Cortex of kidney (tissue), 1 donor: ENCODE data around the gene ZNF76.

Source experiments
- DNase-seq: peaks from one replicate; lab custom pipeline; 2025; lab: John Stamatoyannopoulos, UW

ZNF76 gene

GRCh38 chr6:35259194-35259947 is at the start of gene ZNF76:
Gene ZNF76 (plus strand): TSS chr6:35259735. CDS start chr6:35281152, 21,417 bp downstream.
- DNase-seq: peak; percentile 65

GRCh38 chr6:35213298-35213791 is 46.2 kb upstream of the ZNF76 start:
- no peak for DNase-seq

DNA sequence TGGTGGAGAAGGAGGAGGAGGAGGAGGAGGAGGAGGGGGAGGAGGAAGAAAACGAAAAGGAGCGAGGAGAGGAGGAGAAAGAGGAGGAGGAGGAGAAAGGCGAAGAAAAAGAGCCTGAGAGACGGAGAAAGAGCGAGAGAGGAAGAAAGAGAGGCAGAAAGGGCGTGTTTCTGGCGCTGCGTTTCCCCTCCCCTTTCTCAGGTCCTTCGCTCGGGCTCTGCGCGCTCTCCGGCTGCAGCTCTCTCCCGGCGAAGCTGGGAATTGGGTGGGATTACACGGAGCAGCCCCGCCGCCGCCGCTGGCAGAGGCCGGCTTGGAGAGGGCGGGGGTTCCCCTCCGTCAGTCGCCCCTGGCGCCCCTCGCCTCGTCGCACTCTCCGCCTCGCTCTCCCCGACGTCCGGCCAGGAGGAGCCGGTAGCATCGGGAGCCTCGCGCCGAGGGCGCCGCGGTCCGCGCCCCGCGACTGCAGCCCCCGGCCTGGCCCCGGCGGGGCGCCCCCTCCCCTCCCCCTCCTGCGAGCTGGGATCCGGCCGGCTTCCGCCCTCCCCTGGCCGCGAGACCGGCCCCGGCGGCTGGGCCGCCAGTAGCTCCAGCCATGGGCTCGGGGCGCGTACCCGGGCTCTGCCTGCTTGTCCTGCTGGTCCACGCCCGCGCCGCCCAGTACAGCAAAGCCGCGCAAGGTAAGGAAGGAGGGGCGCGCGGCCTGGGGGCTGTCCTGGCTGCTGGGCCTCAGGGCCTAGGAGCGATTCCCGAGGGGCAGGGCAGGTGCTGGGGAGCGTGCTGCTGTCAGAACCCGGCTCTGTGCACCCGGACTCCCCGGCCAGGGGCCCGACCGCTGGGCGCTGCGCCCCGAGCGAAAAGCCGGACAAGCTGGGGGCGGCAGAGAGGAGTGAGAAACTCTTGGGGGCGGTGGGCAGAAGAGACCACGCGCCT is 45.4 kb upstream of the ZNF76 start, which contains the start of gene SCUBE3:
Gene SCUBE3, plus strand, starts transcription at position 133 of the 933 bp plus-strand sequence. Its CDS starts 463 bp downstream, at position 596.
- DNase-seq: no peak

DNA sequence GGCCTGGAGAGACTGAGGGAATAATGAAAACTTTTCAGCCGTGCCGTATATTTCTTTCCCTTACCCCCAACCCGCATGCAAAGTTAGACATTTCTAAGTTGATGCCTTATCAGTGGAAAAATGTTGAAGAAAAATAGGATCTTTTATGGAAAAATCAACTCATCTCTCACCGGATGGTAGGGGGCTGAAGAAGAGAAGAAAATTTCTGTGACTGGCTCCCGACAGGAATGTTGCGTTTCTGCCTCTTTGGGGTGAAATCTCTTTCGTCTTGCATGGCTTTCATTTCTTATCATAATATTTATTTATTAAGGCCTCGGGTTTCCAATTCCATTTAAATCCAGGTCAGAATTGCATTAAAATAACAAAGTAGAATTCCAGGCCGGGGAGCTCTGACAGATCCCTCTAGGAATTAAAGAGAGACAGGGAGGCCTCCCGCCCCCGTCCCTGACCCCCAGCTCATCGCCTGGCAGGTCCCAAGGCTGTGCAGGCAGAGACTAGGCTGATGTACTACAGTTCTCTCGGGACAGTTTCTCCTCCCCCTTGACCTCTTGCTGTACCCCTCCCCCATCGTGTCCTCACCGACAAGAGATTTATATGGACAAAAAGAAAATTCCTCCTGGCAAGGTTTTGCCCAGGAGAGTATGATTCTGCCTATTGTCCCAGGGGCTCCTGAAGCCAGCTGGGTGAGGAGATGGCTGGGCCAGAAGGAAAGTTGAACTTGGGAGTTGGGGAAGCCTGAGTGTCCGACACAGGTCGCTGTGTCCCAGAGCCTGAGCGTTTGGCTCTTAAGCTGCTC is 44.5 kb upstream of the ZNF76 start:
- no peak for DNase-seq

DNA sequence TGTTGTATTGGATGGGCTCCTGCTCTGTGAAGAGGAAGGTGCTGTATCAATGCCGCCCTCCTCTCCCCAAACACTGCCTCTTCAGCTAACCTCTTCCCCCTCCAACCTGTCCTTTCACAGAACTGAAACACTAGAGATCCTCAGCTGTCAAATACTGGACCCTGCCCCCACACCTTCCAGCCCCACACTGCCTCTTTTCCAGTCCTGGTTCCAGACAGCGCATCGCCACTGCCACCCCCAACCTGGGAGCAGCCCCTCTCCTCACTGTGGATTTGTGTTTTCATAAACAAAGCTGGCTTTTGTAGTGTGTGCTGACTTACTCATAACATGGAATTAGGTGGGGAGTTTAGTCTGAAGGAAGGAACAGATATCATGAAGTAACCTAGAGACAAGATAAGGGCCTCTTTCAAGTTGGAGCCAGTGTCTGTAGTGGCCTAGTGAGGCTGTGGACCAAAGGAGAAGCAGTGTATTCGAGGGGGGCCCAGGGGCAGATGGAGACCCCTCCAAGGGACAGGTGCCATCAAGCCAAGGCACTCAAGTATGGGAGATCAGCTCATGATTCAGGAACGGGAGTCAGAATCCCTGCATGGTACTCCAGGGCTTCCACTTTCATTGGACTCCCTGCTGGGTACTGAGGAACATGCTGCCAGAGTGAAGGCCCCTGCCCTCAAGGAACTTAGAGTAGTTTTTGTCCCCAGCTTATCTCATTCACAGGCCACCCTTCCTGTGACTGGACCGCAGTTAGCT is 43.7 kb upstream of the ZNF76 start:
- no peak for DNase-seq

GRCh38 chr6:35216412-35216732 is 43.2 kb upstream of the ZNF76 start:
- no peak for DNase-seq

GRCh38 chr6:35216851-35217811 is 42.4 kb upstream of the ZNF76 start:
- no peak for DNase-seq

DNA sequence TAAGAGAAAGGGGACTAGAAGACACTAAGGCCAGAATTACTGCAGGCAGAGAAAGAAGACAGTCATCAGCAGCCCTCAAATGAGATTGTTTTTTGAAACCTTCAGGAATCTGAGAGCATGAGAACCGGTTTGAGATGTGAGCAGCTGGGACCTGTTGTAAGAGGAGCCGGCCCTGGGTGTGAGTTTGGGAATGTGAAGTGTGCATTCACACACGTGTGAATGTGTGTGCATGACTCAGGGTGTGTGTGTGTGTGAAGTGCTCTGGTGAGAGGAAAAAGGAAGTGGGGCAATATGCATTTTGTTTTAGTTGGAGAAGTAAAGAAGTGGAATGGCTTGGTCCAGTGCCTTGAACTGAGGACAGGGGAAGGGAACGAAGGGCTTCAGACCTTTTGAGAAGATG is 41.5 kb upstream of the ZNF76 start:
- no peak for DNase-seq

- DNase-seq: no peak
Observed at GRCh38 chr6:35218456-35218855, 41.1 kb upstream of the ZNF76 start.

DNA sequence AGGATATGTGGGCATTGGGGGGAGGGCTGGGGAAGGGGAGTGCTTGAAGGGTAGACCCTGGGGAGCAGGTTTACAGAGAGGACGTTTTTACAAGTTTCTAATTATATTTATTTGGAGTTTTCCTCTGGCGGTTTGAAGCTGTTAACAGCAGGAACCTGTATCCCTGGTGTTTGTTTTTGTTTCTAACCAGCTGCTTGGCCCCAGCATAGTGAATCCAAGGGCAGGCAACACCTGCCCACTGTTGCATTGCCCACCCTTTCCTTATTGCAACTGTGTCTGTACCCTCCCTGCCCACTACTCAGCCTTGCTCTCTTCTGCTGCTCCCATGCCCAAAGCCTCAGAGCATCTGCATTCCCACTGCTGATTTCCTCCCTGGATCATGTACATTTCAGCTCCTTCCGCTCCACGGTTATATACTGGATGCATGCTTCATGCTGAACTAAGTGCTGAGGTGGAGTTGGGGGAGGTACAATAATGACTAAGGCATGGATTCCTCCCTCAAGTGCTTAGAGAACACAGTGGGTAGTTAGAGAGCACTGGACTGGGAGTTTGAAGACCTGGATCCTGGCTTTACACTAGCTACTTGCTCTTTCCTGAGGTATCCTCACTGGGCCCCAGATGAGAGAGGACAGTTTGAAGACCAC is 39.7 kb upstream of the ZNF76 start:
- DNase-seq: no peak

GRCh38 chr6:35220711-35221110 is 38.8 kb upstream of the ZNF76 start:
- DNase-seq: no peak

DNA sequence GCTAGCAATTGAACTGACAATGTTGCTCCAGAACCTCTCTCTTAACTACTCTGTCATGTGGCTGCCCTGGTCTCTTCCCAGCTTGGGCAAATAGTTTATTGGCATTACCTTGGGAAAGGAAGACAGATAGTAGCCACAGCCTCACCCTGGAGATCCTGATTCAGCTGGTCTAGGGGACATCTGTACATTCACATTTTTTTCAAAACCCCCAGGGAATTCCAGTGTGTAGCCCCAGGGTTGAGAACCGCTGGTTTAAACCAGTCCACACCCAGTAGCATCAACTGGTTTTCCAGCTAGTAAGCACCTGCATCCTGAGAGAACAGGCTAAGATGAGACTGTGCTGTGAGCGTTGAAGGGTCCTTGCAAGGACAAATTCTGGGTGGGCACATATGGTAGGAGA is 36.1 kb upstream of the ZNF76 start:
- DNase-seq: no peak

DNA sequence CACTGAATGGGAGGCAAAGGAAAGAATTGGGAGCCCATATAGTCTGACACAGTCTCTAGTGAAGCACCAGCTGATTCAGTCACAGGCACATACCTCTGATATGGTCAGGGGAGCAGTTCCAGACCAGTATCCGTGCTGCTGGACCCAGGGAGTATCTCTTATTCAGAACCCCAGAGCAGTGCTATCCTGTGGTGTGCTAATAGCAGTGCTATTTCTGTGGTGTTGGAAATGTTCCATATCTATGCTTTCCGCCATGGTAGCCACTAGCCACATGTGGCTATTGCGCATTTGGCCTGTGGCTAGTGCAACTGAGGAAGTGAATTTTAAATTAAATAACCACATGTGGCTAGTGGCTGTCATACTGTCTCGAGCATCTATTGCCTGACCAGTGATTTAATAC is 34.8 kb upstream of the ZNF76 start:
- no peak for DNase-seq

- DNase-seq: no peak
Observed at GRCh38 chr6:35228481-35228880, 31.1 kb upstream of the ZNF76 start.

- no peak for DNase-seq
Observed at GRCh38 chr6:35229304-35229703, 30.2 kb upstream of the ZNF76 start.

- DNase-seq: no peak
Observed at GRCh38 chr6:35230498-35230897, 29.0 kb upstream of the ZNF76 start.

GRCh38 chr6:35230950-35231349 is 28.6 kb upstream of the ZNF76 start:
- no peak for DNase-seq

GRCh38 chr6:35231563-35231962 is 28.0 kb upstream of the ZNF76 start:
- DNase-seq: no peak

DNA sequence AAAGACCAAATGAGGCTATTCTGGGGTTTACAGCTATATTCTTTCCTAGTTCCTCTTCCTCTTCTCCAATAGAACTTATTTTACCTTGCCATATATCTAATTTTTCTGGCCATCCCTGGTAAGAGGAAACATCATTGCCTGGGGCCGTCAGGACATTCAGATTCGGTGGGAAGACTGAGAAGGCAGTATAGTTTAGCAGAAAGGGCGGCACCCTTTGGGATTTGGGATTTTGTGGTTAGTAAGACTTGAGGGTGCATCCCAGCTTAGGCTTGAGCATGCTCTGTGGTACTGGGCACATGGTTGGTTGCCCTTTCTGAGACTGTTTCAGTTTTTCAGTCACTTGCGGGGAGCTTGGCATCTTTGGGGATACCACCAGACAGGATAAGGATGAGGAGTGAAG is 24.6 kb upstream of the ZNF76 start:
- DNase-seq: no peak

DNA sequence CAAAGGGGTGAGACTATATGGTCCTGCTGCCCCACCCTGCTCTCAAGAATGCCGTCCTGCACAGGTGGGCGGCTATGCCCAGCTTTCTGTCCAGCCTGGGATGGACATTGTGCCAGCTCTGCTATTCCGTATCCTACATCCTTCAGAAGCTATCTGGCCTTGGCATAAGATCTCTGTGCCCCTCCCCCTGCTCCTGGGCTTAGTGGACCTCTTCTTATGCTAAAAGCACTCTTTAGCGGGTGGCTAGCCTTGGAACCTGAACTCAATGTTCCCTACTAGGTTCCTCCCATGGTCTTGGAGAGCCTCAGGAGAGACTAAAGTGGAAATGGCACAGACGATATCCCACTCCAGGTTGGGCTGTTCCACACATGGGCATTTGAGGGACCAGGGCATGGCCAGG is 23.3 kb upstream of the ZNF76 start:
- no peak for DNase-seq
